HepG2 (cell line): ENCODE results near the gene MDFI. TPM values are rescaled to one million over a fixed set of nuclear protein-coding genes. Genes with fewer than 3 reads are reported as not detected.

Source experiments
- ATAC-seq: fragments of 200-7000 bp; cut with Tn5 transposase; 3 replicates; pipeline ENCODE4 v1.9.1; 2020; ENCODE audit warnings: mild to moderate bottlenecking, moderate library complexity
- BruUV-seq: library from RNA; stranded (reverse); fragments of 400-500 nt; replicated peaks from 2 replicates; lab custom pipeline; 2021; lab: Mats Ljungman, UMichigan
- CTCF ChIA-PET: fragments of 300-600 bp; formaldehyde crosslinking; extraction: SDS; loops from one replicate; lab custom pipeline; 2021; ENCODE audit warnings: low total read pairs, inconsistent platforms, low intra/inter-chr PET ratio; lab: Yijun Ruan, JAX
- POLR2A ChIA-PET: fragments of 350-600 bp; sonication (Branson Sonifier 250); formaldehyde crosslinking; loops from one replicate; lab custom pipeline; 2020; ENCODE audit warnings: antibody characterized with exemption, inconsistent platforms; lab: Yijun Ruan, JAX
- DNase-seq: peaks from one replicate; pipeline ENCODE4 v3.0.0-alpha.2; 2015; ENCODE audit warnings: low spot score
- FAIRE-seq: peaks from 3 replicates; lab custom pipeline; 2011; peaks lifted over from hg19 to GRCh38; lab: Jason Lieb, UNC
- H2AFZ ChIP-seq: one replicate; pipeline ENCODE4 v1.6.1; 2011; ENCODE audit warnings: low read length, inconsistent platforms
- H3K27ac ChIP-seq: fragments of 300-600 bp; 3 replicates; pipeline ENCODE4 v1.8.0; 2011; ENCODE audit warnings: mixed run types, mild to moderate bottlenecking, mixed read lengths, low read length, inconsistent platforms; ENCODE audit not compliant: insufficient read depth; ENCODE audit errors: extremely low read length
- H3K27me3 ChIP-seq, 2 experiments: fragments of 200-600 bp in 1 of 2; 2 replicates in 1 of 2; 3 replicates in 1 of 2; pipeline versions ENCODE4 v1.6.0 to v1.8.0; 2011; ENCODE audit warnings: low read length in 2 of 2, mild to moderate bottlenecking in 2 of 2, moderate library complexity in 2 of 2, inconsistent platforms in 1 of 2; ENCODE audit not compliant: insufficient read depth in 2 of 2, control insufficient read depth in 1 of 2
- H3K36me3 ChIP-seq, 2 experiments: fragments of 200-600 bp in 1 of 2; replicated peaks in 1 of 2; 2 replicates in 1 of 2; 3 replicates in 1 of 2; pipeline versions ENCODE4 v1.5.1 to v1.8.0; 2011; ENCODE audit warnings: low read length in 2 of 2, inconsistent platforms in 1 of 2; ENCODE audit not compliant: insufficient read depth in 2 of 2, control insufficient read depth in 1 of 2
- H3K4me1 ChIP-seq: 2 replicates; pipeline ENCODE4 v1.5.1; 2012; ENCODE audit warnings: low read length, inconsistent platforms; ENCODE audit not compliant: insufficient read depth
- H3K4me2 ChIP-seq: 2 replicates; pipeline ENCODE4 v1.6.0; 2011; ENCODE audit warnings: low read depth, low read length, inconsistent platforms
- H3K4me3 ChIP-seq, 3 experiments: fragments of 200-600 bp in 1 of 3; sonication (generic), shearing (Covaris generic) in 1 of 3; replicated peaks in 1 of 3; 2 replicates each; pipeline ENCODE4 v1.5.1; 2011 to 2016; ENCODE audit warnings: low read length in 3 of 3, inconsistent platforms in 2 of 3, low read depth in 2 of 3, mild to moderate bottlenecking in 2 of 3, control low read depth in 1 of 3, mixed read lengths in 1 of 3; ENCODE audit not compliant: insufficient read depth in 1 of 3
- H3K79me2 ChIP-seq: one replicate; pipeline ENCODE4 v1.6.1; 2011; ENCODE audit warnings: low read length, inconsistent platforms; ENCODE audit not compliant: insufficient read depth
- H3K9ac ChIP-seq: 2 replicates; pipeline ENCODE4 v1.6.0; 2011; ENCODE audit warnings: mild to moderate bottlenecking, low read depth, low read length, inconsistent platforms; ENCODE audit not compliant: insufficient read depth
- H3K9me3 ChIP-seq: 2 replicates; pipeline ENCODE4 v1.5.1; 2012; ENCODE audit warnings: mild to moderate bottlenecking, low read length
- H4K20me1 ChIP-seq: 2 replicates; pipeline ENCODE4 v1.6.0; 2011; ENCODE audit warnings: inconsistent platforms, mild to moderate bottlenecking, low read length, moderate library complexity; ENCODE audit not compliant: insufficient read depth
- BORCS8-MEF2B ChIP-seq: sonication (generic); formaldehyde crosslinking; IDR thresholded peaks from 2 replicates; pipeline ENCODE4 v1.8.0; 2022; ENCODE audit warnings: mild to moderate bottlenecking, missing genetic modification reagents
- EED ChIP-seq: sonication (generic); formaldehyde crosslinking; IDR thresholded peaks from 2 replicates; pipeline ENCODE4 v1.5.0; 2020; ENCODE audit warnings: mild to moderate bottlenecking, missing genetic modification reagents
- GPN1 ChIP-seq: sonication (generic); formaldehyde crosslinking; IDR thresholded peaks from 2 replicates; pipeline ENCODE4 v1.5.1; 2020; ENCODE audit warnings: missing genetic modification reagents, borderline replicate concordance
- HHEX ChIP-seq: IDR thresholded peaks from 2 replicates; pipeline ENCODE4 v1.6.1; 2016; ENCODE audit warnings: control low read depth
- NR2C2 ChIP-seq: sonication (generic); formaldehyde crosslinking; IDR thresholded peaks from 2 replicates; pipeline ENCODE4 v1.4.0; 2020; ENCODE audit warnings: missing genetic modification reagents, mild to moderate bottlenecking, moderate library complexity, borderline replicate concordance
- SRF ChIP-seq: IDR thresholded peaks from 2 replicates; pipeline ENCODE4 v1.6.1; 2011; ENCODE audit warnings: mild to moderate bottlenecking, low read depth, low read length, moderate library complexity
- U2AF1 ChIP-seq: fragments of 200-400 bp; formaldehyde crosslinking; optimal IDR thresholded peaks from 2 replicates; pipeline ENCODE3; 2017; ENCODE audit warnings: mild to moderate bottlenecking, low read depth, low read length
- ZMAT3 ChIP-seq: sonication (generic); formaldehyde crosslinking; conservative IDR thresholded peaks from 2 replicates; pipeline ENCODE4 v1.7.0; 2021; ENCODE audit warnings: missing genetic modification reagents
- ZNF264 ChIP-seq: sonication (generic); formaldehyde crosslinking; IDR thresholded peaks from 2 replicates; pipeline ENCODE4 v1.4.0; 2020; ENCODE audit warnings: missing genetic modification reagents
- ZNF629 ChIP-seq: sonication (generic); formaldehyde crosslinking; conservative IDR thresholded peaks from 2 replicates; pipeline ENCODE4 v1.5.0; 2020; ENCODE audit warnings: missing genetic modification reagents
- WGBS: methylation state at CpG from one replicate; pipeline ENCODE4 v1.1.6; 2017; ENCODE audit warnings: low lambda C conversion rate; 5-methylcytosine and 5-hydroxymethylcytosine counted together
- in situ Hi-C: cut with HindIII; loops from 2 replicates; pipeline ENCODE4 v1.10.0; 2017; ENCODE audit warnings: low pct_unique_long_range_greater_than_20kb; ENCODE audit not compliant: extremely low pct_ligation_motif_present
- intact Hi-C: fragments of 100-400 bp; cut with micrococcal nuclease; formaldehyde crosslinking; loops from one replicate; pipeline ENCODE4 v1.10.0; 2022; ENCODE audit not compliant: unreplicated experiment
- polyA plus RNA-seq, 8 experiments: library from polyadenylated mRNA; depleted of rRNA in 3 of 8; stranded (reverse) in 7 of 8; unstranded in 1 of 8; fragments of >200 nt; fragmentation: Illumina TruSeq in 4 of 8; extraction: Trizol in 4 of 8; gene quantifications; 2 replicates each; pipeline versions ENCODE4 v1.2.1 to v1.2.3, GENCODE V29; 2011 to 2016; ENCODE audit warnings: low read depth in 4 of 8, missing spikeins in 1 of 8, mixed read lengths in 1 of 8; ENCODE audit not compliant: insufficient read depth in 1 of 8
- total RNA-seq, 5 experiments: library from RNA; depleted of rRNA; stranded (reverse); fragments of >200 nt; fragmentation: Illumina TruSeq; extraction: Trizol; gene quantifications; 2 replicates each; pipeline ENCODE4 v1.2.3, GENCODE V29; 2016; ENCODE audit warnings: low read depth in 1 of 5
- TF ChIP-seq, protein P1 (sequence below): IDR thresholded peaks from 2 replicates; pipeline ENCODE4 v1.6.1; 2016; ENCODE audit warnings: low read depth
- TF ChIP-seq, protein P2 (sequence below): sonication (generic); formaldehyde crosslinking; IDR thresholded peaks from 2 replicates; pipeline ENCODE4 v1.5.1; 2020; ENCODE audit warnings: mild to moderate bottlenecking, missing genetic modification reagents, moderate library complexity

MDFI gene
- total and polyA plus RNA-seq, 2 of the 13 experiments (the other 11 are each of a cell fraction or from before 2014, with no cell fraction given) = 0.28 TPM; not detected in 1

GRCh38 chr6:41626022-41626421 lies 12.2 kb upstream of the MDFI start:
- DNase-seq = no peak
- no peak for FAIRE-seq
- ChIA-PET POLR2A (no interaction called here), CTCF (no interaction called here)
- no peak overlapping the region for H2AFZ ChIP-seq
- no TSS peak for BruUV-seq
- no peak overlapping the region for H3K4me3 ChIP-seq
- no peak for TF ChIP-seq ZNF264 (CRISPR knock-in tag)
- no peak for TF ChIP-seq BORCS8-MEF2B (CRISPR knock-in tag)
- TF ChIP-seq ZNF629 (CRISPR knock-in tag) = peak; percentile 72
- TF ChIP-seq, protein P1, sequence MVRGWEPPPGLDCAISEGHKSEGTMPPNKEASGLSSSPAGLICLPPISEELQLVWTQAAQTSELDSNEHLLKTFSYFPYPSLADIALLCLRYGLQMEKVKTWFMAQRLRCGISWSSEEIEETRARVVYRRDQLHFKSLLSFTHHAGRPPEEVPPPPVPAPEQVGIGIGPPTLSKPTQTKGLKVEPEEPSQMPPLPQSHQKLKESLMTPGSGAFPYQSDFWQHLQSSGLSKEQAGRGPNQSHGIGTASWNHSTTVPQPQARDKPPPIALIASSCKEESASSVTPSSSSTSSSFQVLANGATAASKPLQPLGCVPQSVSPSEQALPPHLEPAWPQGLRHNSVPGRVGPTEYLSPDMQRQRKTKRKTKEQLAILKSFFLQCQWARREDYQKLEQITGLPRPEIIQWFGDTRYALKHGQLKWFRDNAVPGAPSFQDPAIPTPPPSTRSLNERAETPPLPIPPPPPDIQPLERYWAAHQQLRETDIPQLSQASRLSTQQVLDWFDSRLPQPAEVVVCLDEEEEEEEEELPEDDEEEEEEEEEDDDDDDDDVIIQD (CRISPR knock-in tag) = no peak
- no peak for TF ChIP-seq U2AF1
- TF ChIP-seq NR2C2 (CRISPR knock-in tag) = no peak
- no peak overlapping the region for H3K9ac ChIP-seq
- no peaks in the 10 kb centered on the region for H3K36me3 ChIP-seq
- WGBS = 50% methylated on average over 4 of the region's 4 CpGs
- intact Hi-C loops = no loop called here
- no peak overlapping the region for H3K4me2 ChIP-seq
- in situ Hi-C loops = no loop called here
- H3K27ac ChIP-seq = no peak overlapping the region
- H3K27me3 ChIP-seq = peaks cover 6 to 22% of the 10 kb centered on the region in 2 experiments; a peak in 3 of 5 replicates
- no peaks in the 10 kb centered on the region for H4K20me1 ChIP-seq
- ATAC-seq = no peak
- no peaks in the 10 kb centered on the region for H3K79me2 ChIP-seq
- no peaks in the 10 kb centered on the region for H3K9me3 ChIP-seq
- H3K4me1 ChIP-seq = peaks cover 21% of the 10 kb centered on the region

- Histone ChIP-seq H4K20me1 (no peaks in the 10 kb centered on the region), H3K27me3 (peaks cover 6 to 29% of the 10 kb centered on the region in 2 experiments; a peak in 3 of 5 replicates), H3K79me2 (no peaks in the 10 kb centered on the region), H3K4me2 (no peak overlapping the region), H3K4me3 (no peak overlapping the region), H3K9me3 (no peaks in the 10 kb centered on the region), H2AFZ (no peak overlapping the region), H3K9ac (no peak overlapping the region), H3K27ac (no peak overlapping the region), H3K36me3 (no peaks in the 10 kb centered on the region), H3K4me1 (peaks cover 16% of the 10 kb centered on the region)
- BruUV-seq = no TSS peak
- intact Hi-C loops = no loop called here
- in situ Hi-C loops = no loop called here
- FAIRE-seq (no peak), ATAC-seq (no peak), DNase-seq (no peak)
- CTCF ChIA-PET = no interaction called here
- POLR2A ChIA-PET = no interaction called here
- WGBS = 42% methylated on average over 8 of the region's 8 CpGs
- TF ChIP-seq, protein P2, sequence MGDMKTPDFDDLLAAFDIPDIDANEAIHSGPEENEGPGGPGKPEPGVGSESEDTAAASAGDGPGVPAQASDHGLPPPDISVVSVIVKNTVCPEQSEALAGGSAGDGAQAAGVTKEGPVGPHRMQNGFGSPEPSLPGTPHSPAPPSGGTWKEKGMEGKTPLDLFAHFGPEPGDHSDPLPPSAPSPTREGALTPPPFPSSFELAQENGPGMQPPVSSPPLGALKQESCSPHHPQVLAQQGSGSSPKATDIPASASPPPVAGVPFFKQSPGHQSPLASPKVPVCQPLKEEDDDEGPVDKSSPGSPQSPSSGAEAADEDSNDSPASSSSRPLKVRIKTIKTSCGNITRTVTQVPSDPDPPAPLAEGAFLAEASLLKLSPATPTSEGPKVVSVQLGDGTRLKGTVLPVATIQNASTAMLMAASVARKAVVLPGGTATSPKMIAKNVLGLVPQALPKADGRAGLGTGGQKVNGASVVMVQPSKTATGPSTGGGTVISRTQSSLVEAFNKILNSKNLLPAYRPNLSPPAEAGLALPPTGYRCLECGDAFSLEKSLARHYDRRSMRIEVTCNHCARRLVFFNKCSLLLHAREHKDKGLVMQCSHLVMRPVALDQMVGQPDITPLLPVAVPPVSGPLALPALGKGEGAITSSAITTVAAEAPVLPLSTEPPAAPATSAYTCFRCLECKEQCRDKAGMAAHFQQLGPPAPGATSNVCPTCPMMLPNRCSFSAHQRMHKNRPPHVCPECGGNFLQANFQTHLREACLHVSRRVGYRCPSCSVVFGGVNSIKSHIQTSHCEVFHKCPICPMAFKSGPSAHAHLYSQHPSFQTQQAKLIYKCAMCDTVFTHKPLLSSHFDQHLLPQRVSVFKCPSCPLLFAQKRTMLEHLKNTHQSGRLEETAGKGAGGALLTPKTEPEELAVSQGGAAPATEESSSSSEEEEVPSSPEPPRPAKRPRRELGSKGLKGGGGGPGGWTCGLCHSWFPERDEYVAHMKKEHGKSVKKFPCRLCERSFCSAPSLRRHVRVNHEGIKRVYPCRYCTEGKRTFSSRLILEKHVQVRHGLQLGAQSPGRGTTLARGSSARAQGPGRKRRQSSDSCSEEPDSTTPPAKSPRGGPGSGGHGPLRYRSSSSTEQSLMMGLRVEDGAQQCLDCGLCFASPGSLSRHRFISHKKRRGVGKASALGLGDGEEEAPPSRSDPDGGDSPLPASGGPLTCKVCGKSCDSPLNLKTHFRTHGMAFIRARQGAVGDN (CRISPR knock-in tag) = no peak
- TF ChIP-seq EED (CRISPR knock-in tag) (no peak), SRF (no peak), ZMAT3 (CRISPR knock-in tag) (no peak), HHEX (CRISPR knock-in tag) (no peak), GPN1 (CRISPR knock-in tag) (no peak)
These were observed 11.4 kb upstream of the MDFI start for GRCh38 chr6:41626917-41627316.
